Endothelial cell of umbilical vein (primary cell): Measurements from ENCODE around the gene GH1.

Source experiments
- EZH2 ChIP-seq: IDR thresholded peaks from 2 replicates; pipeline ENCODE4 v1.6.1; 2012; ENCODE audit warnings: borderline replicate concordance, low read depth, mild to moderate bottlenecking, moderate library complexity, low read length, inconsistent platforms; ENCODE audit not compliant: severe bottlenecking
- POLR2A ChIP-seq: IDR thresholded peaks from 2 replicates; pipeline ENCODE4 v1.6.1; 2012; ENCODE audit warnings: low read depth, mild to moderate bottlenecking, control low read depth, low read length
- POLR2AphosphoS5 ChIP-seq: IDR thresholded peaks from 2 replicates; pipeline ENCODE4 v1.6.1; 2012; ENCODE audit warnings: low read depth, mild to moderate bottlenecking, control low read depth, low read length, moderate library complexity; ENCODE audit not compliant: insufficient read depth
- TF ChIP-seq, protein P1 (sequence below), 2 donors: IDR thresholded peaks; 1 replicate in 1 of 2; 2 replicates in 1 of 2; pipeline ENCODE4 v1.5.1; 2011; ENCODE audit warnings: low read length in 2 of 2, mild to moderate bottlenecking in 2 of 2, moderate library complexity in 2 of 2, control low read depth in 1 of 2, inconsistent platforms in 1 of 2, low read depth in 1 of 2; ENCODE audit not compliant: insufficient read depth in 1 of 2; ENCODE audit errors: extremely low read depth in 1 of 2

- no peak for TF ChIP-seq POLR2A
- TF ChIP-seq, protein P1, sequence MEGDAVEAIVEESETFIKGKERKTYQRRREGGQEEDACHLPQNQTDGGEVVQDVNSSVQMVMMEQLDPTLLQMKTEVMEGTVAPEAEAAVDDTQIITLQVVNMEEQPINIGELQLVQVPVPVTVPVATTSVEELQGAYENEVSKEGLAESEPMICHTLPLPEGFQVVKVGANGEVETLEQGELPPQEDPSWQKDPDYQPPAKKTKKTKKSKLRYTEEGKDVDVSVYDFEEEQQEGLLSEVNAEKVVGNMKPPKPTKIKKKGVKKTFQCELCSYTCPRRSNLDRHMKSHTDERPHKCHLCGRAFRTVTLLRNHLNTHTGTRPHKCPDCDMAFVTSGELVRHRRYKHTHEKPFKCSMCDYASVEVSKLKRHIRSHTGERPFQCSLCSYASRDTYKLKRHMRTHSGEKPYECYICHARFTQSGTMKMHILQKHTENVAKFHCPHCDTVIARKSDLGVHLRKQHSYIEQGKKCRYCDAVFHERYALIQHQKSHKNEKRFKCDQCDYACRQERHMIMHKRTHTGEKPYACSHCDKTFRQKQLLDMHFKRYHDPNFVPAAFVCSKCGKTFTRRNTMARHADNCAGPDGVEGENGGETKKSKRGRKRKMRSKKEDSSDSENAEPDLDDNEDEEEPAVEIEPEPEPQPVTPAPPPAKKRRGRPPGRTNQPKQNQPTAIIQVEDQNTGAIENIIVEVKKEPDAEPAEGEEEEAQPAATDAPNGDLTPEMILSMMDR (IDR thresholded peaks at IDR 0.05; ENCODE audit: extremely low read depth in 1 of 2, insufficient read depth in 1 of 2, low read depth in 1 of 2, low read length in 2 of 2): no peak
- TF ChIP-seq EZH2: no peak
- TF ChIP-seq POLR2AphosphoS5: no peak
These were observed 49.3 kb upstream of the GH1 start for GRCh38 chr17:63967953-63968352.
